Ishikawa (cell line): ENCODE results near the gene APBA1.

Experiments
- CEBPB ChIP-seq: IDR thresholded peaks from 2 replicates; pipeline ENCODE4 v1.6.1; 2012
- CREB1 ChIP-seq: IDR thresholded peaks from 2 replicates; pipeline ENCODE4 v1.6.1; 2012; ENCODE audit warnings: low read depth
- EP300 ChIP-seq: IDR thresholded peaks from 2 replicates; pipeline ENCODE4 v1.6.1; 2012; ENCODE audit warnings: borderline replicate concordance
- FOXM1 ChIP-seq: IDR thresholded peaks from 2 replicates; pipeline ENCODE4 v1.6.1; 2012; ENCODE audit warnings: low read depth, borderline replicate concordance
- MAX ChIP-seq: IDR thresholded peaks from 2 replicates; pipeline ENCODE4 v1.6.1; 2012
- RAD21 ChIP-seq: IDR thresholded peaks from 2 replicates; pipeline ENCODE4 v1.6.1; 2012; ENCODE audit warnings: low read depth
- REST ChIP-seq: IDR thresholded peaks from 2 replicates; pipeline ENCODE4 v1.6.1; 2012; ENCODE audit warnings: low read depth, mild to moderate bottlenecking
- YY1 ChIP-seq: IDR thresholded peaks from 2 replicates; pipeline ENCODE4 v1.6.1; 2012; ENCODE audit warnings: low read depth
- ZBTB7A ChIP-seq: IDR thresholded peaks from 2 replicates; pipeline ENCODE4 v1.6.1; 2012; ENCODE audit warnings: low read depth

GRCh38 chr9:69647804-69648203 is 24.4 kb downstream of the APBA1 start:
- no peak for TF ChIP-seq FOXM1
- TF ChIP-seq ZBTB7A, result no peak
- no peak for TF ChIP-seq EP300
- no peak for TF ChIP-seq MAX
- TF ChIP-seq REST, result no peak
- no peak for TF ChIP-seq CEBPB
- TF ChIP-seq YY1, result no peak
- no peak for TF ChIP-seq RAD21
- no peak for TF ChIP-seq CREB1
